H1 (cell line): ENCODE results near the gene TET2. TPM values are rescaled to one million over a fixed set of nuclear protein-coding genes. Genes with fewer than 3 reads are reported as not detected.

Source experiments
- CTCF ChIA-PET: fragments of 300-600 bp; sonication (Branson Sonifier 250); formaldehyde crosslinking; loops from one replicate; lab custom pipeline; 2021; ENCODE audit not compliant: partially characterized antibody; lab: Charles Lee
- POLR2A ChIA-PET: fragments of 300-600 bp; sonication (Branson Sonifier 250); formaldehyde crosslinking; loops from one replicate; lab custom pipeline; 2021; ENCODE audit warnings: inconsistent platforms; ENCODE audit not compliant: partially characterized antibody; lab: Charles Lee
- DNase-seq, 2 experiments: peaks; one replicate each; pipeline versions ENCODE4 v3.0.0 to v3.0.0-alpha.2; 2010 to 2022; ENCODE audit warnings: low spot score in 2 of 2, low read depth in 1 of 2, mixed read lengths in 1 of 2
- FAIRE-seq: peaks from 2 replicates; lab custom pipeline; 2011; peaks lifted over from hg19 to GRCh38; lab: Jason Lieb, UNC
- H2AFZ ChIP-seq: 2 replicates; pipeline ENCODE4 v1.8.1; 2012; ENCODE audit warnings: low read length, inconsistent platforms
- H2AK5ac ChIP-seq: 2 replicates; pipeline ENCODE4 v1.6.1; 2013; ENCODE audit warnings: low read depth, low read length
- H2BK120ac ChIP-seq: replicated peaks from 2 replicates; pipeline ENCODE3; 2013; ENCODE audit warnings: low read depth, low read length, inconsistent platforms
- H2BK12ac ChIP-seq: 2 replicates; pipeline ENCODE4 v1.6.1; 2013; ENCODE audit warnings: low read depth, low read length
- H2BK15ac ChIP-seq: 2 replicates; pipeline ENCODE4 v1.6.1; 2013; ENCODE audit warnings: low read length
- H2BK20ac ChIP-seq: 2 replicates; pipeline ENCODE4 v1.6.1; 2013; ENCODE audit warnings: low read length
- H2BK5ac ChIP-seq: 2 replicates; pipeline ENCODE4 v1.6.1; 2013; ENCODE audit warnings: low read depth, low read length
- H3K14ac ChIP-seq: 2 replicates; pipeline ENCODE4 v1.6.1; 2013; ENCODE audit warnings: inconsistent platforms; ENCODE audit not compliant: insufficient read length
- H3K18ac ChIP-seq: 2 replicates; pipeline ENCODE4 v1.6.1; 2013; ENCODE audit warnings: low read length; ENCODE audit errors: extremely low read depth
- H3K23ac ChIP-seq: 2 replicates; pipeline ENCODE4 v1.6.1; 2013; ENCODE audit warnings: inconsistent platforms; ENCODE audit not compliant: insufficient read length
- H3K23me2 ChIP-seq: 2 replicates; pipeline ENCODE4 v1.6.1; 2013; ENCODE audit warnings: low read depth, low read length
- H3K27ac ChIP-seq: 2 replicates; pipeline ENCODE4 v1.6.1; 2011; ENCODE audit warnings: low read depth, low read length, inconsistent platforms
- H3K27me3 ChIP-seq, 4 experiments: replicated peaks in 1 of 4; 1 replicate in 1 of 4; 2 replicates in 3 of 4; pipeline versions ENCODE4 v1.6.1 to v1.8.1; 2011 to 2013; ENCODE audit warnings: low read length in 3 of 4, mild to moderate bottlenecking in 3 of 4, inconsistent platforms in 2 of 4, mixed read lengths in 2 of 4, moderate library complexity in 1 of 4; ENCODE audit not compliant: control insufficient read depth in 3 of 4, insufficient read depth in 3 of 4; ENCODE audit errors: extremely low read depth in 1 of 4
- H3K36me3 ChIP-seq, 4 experiments: 2 replicates each; pipeline versions ENCODE4 v1.6.1 to v1.8.1; 2011 to 2013; ENCODE audit warnings: mild to moderate bottlenecking in 4 of 4, low read length in 3 of 4, moderate library complexity in 2 of 4, control low read depth in 1 of 4, inconsistent platforms in 1 of 4; ENCODE audit not compliant: insufficient read depth in 4 of 4, control insufficient read depth in 2 of 4
- H3K4ac ChIP-seq: replicated peaks from 2 replicates; pipeline ENCODE3; 2013; ENCODE audit warnings: low read length, low read depth, mixed read lengths, inconsistent platforms; ENCODE audit not compliant: insufficient read length
- H3K4me1 ChIP-seq, 4 experiments: replicated peaks in 1 of 4; 1 replicate in 1 of 4; 2 replicates in 3 of 4; pipeline versions ENCODE4 v1.6.1 to v1.8.1; 2011 to 2013; ENCODE audit warnings: low read length in 3 of 4, inconsistent platforms in 2 of 4, mixed read lengths in 1 of 4; ENCODE audit not compliant: insufficient read depth in 4 of 4, control insufficient read depth in 3 of 4
- H3K4me2 ChIP-seq, 2 experiments: 2 replicates each; pipeline versions ENCODE4 v1.6.1 to v1.8.1; 2011 to 2013; ENCODE audit warnings: low read depth in 2 of 2, low read length in 2 of 2, control low read depth in 1 of 2, inconsistent platforms in 1 of 2, mild to moderate bottlenecking in 1 of 2; ENCODE audit not compliant: insufficient read depth in 1 of 2
- H3K4me3 ChIP-seq, 4 experiments: fragments of 200-600, 300-600 bp in 1 of 4; sonication (generic), shearing (Covaris generic), sonication (Bioruptor Twin) in 1 of 4; 2 replicates each; pipeline versions ENCODE4 v1.5.1 to v1.8.1; 2011 to 2016; ENCODE audit warnings: low read length in 4 of 4, low read depth in 3 of 4, control low read depth in 2 of 4, inconsistent platforms in 2 of 4, mild to moderate bottlenecking in 2 of 4, mixed read lengths in 1 of 4, moderate library complexity in 1 of 4; ENCODE audit not compliant: insufficient read depth in 2 of 4; ENCODE audit errors: extremely low read depth in 1 of 4
- H3K56ac ChIP-seq: replicated peaks from 2 replicates; pipeline ENCODE3; 2013; ENCODE audit warnings: low read depth, mild to moderate bottlenecking, mixed read lengths, low read length, inconsistent platforms; ENCODE audit not compliant: insufficient read length
- H3K79me1 ChIP-seq: 2 replicates; pipeline ENCODE4 v1.6.1; 2013; ENCODE audit warnings: low read depth, low read length, control low read depth
- H3K79me2 ChIP-seq, 2 experiments: 2 replicates each; pipeline versions ENCODE4 v1.6.1 to v1.8.1; 2012 to 2013; ENCODE audit warnings: low read length in 2 of 2, mild to moderate bottlenecking in 2 of 2, inconsistent platforms in 1 of 2; ENCODE audit not compliant: insufficient read depth in 2 of 2, control insufficient read depth in 1 of 2
- H3K9ac ChIP-seq, 4 experiments: replicated peaks in 1 of 4; 1 replicate in 1 of 4; 2 replicates in 3 of 4; pipeline versions ENCODE4 v1.6.1 to v1.8.1; 2011 to 2013; ENCODE audit warnings: low read depth in 3 of 4, low read length in 3 of 4, control low read depth in 2 of 4, mild to moderate bottlenecking in 2 of 4, moderate library complexity in 2 of 4, inconsistent platforms in 1 of 4; ENCODE audit errors: extremely low read depth in 1 of 4
- H3K9me3 ChIP-seq, 2 experiments: 2 replicates each; pipeline versions ENCODE4 v1.6.1 to v1.8.1; 2012 to 2013; ENCODE audit warnings: mild to moderate bottlenecking in 2 of 2, moderate library complexity in 2 of 2, control low read depth in 1 of 2, inconsistent platforms in 1 of 2, low read depth in 1 of 2, low read length in 1 of 2, mixed read lengths in 1 of 2; ENCODE audit not compliant: insufficient read depth in 2 of 2
- H4K20me1 ChIP-seq, 2 experiments: replicated peaks in 1 of 2; 2 replicates each; pipeline versions ENCODE3 to v1.8.1; 2011 to 2013; ENCODE audit warnings: inconsistent platforms in 2 of 2, low read length in 2 of 2, mild to moderate bottlenecking in 1 of 2; ENCODE audit not compliant: insufficient read depth in 2 of 2, control insufficient read depth in 1 of 2
- H4K5ac ChIP-seq: 2 replicates; pipeline ENCODE4 v1.6.1; 2013; ENCODE audit warnings: low read length, low read depth, mixed read lengths, inconsistent platforms; ENCODE audit not compliant: insufficient read length
- H4K8ac ChIP-seq: 2 replicates; pipeline ENCODE4 v1.8.0; 2013; ENCODE audit warnings: mild to moderate bottlenecking, moderate library complexity, low read length, inconsistent platforms; ENCODE audit not compliant: insufficient read depth; ENCODE audit errors: extremely low read depth
- H4K91ac ChIP-seq: replicated peaks from 2 replicates; pipeline ENCODE3; 2013; ENCODE audit warnings: low read length, mixed read lengths, inconsistent platforms; ENCODE audit not compliant: insufficient read length
- BCL11A ChIP-seq, 2 experiments: IDR thresholded peaks; one replicate each; pipeline ENCODE4 v1.6.1; 2011; ENCODE audit warnings: low read depth in 2 of 2, low read length in 2 of 2, mild to moderate bottlenecking in 2 of 2
- EGR1 ChIP-seq: IDR thresholded peaks from 2 replicates; pipeline ENCODE4 v1.6.1; 2011; ENCODE audit warnings: low read depth, low read length, borderline replicate concordance
- FOSL1 ChIP-seq: IDR thresholded peaks from 2 replicates; pipeline ENCODE4 v1.6.1; 2011; ENCODE audit warnings: mild to moderate bottlenecking, low read depth, low read length, moderate library complexity; ENCODE audit not compliant: insufficient read depth
- GTF2F1 ChIP-seq: IDR thresholded peaks from 2 replicates; pipeline ENCODE4 v1.6.1; 2012; ENCODE audit warnings: low read depth, low read length, improper control_type of control experiment, borderline replicate concordance
- KDM4A ChIP-seq: IDR thresholded peaks from one replicate; pipeline ENCODE4 v1.7.1; 2012; ENCODE audit warnings: low read depth, mild to moderate bottlenecking, moderate library complexity, low read length, inconsistent platforms; ENCODE audit not compliant: severe bottlenecking
- NANOG ChIP-seq: IDR thresholded peaks from 2 replicates; pipeline ENCODE4 v1.6.1; 2011; ENCODE audit warnings: low read length, low read depth, mild to moderate bottlenecking, inconsistent platforms; ENCODE audit not compliant: insufficient read depth, poor library complexity, severe bottlenecking
- POLR2A ChIP-seq, 2 experiments: IDR thresholded peaks; 1 replicate in 1 of 2; 2 replicates in 1 of 2; pipeline ENCODE4 v1.6.1; 2011; ENCODE audit warnings: low read depth in 2 of 2, low read length in 2 of 2, mild to moderate bottlenecking in 2 of 2; ENCODE audit errors: control extremely low read depth in 1 of 2
- POU5F1 ChIP-seq: IDR thresholded peaks from 2 replicates; pipeline ENCODE4 v1.6.1; 2011; ENCODE audit warnings: low read depth, mild to moderate bottlenecking, low read length, moderate library complexity
- SP4 ChIP-seq: IDR thresholded peaks from 2 replicates; pipeline ENCODE4 v1.6.1; 2012; ENCODE audit warnings: low read length, inconsistent platforms
- TEAD4 ChIP-seq: IDR thresholded peaks from 2 replicates; pipeline ENCODE4 v1.6.1; 2012; ENCODE audit warnings: low read depth, low read length, inconsistent platforms, mixed read lengths
- ZNF274 ChIP-seq: IDR thresholded peaks from 2 replicates; pipeline ENCODE4 v1.7.0; 2012; ENCODE audit warnings: low read length, borderline replicate concordance; ENCODE audit errors: extremely low read depth
- WGBS, 2 experiments: shearing (Covaris generic) in 1 of 2; methylation state at CpG; one replicate each; pipeline versions ENCODE4 v1.1.6 to v1.1.7; 2013 to 2015; ENCODE audit warnings: low lambda C conversion rate in 2 of 2, mixed read lengths in 2 of 2, inconsistent platforms in 1 of 2, low coverage in 1 of 2, missing lambda C conversion rate in 1 of 2; ENCODE audit not compliant: insufficient replicate concordance in 2 of 2, insufficient coverage in 1 of 2, insufficient read length in 1 of 2; ENCODE audit errors: extremely low coverage in 1 of 2, missing lambda C conversion rate in 1 of 2; 5-methylcytosine and 5-hydroxymethylcytosine counted together
- polyA plus RNA-seq, 7 experiments: library from polyadenylated mRNA; depleted of rRNA in 3 of 7; stranded (reverse) in 5 of 7; unstranded in 2 of 7; fragments of >200 nt in 5 of 7; fragments of 200-250 nt in 2 of 7; gene quantifications; 1 replicate in 5 of 7; 2 replicates in 1 of 7; 4 replicates in 1 of 7; pipeline versions ENCODE4 v1.2.1 to v1.2.3, GENCODE V29; 2011 to 2013; ENCODE audit warnings: missing spikeins in 2 of 7, mixed read lengths in 2 of 7
- total RNA-seq: library from RNA; stranded (reverse); fragmentation: NEBNext Ultra II Directional; extraction: Animal tissue kit (Norgen Biotek cat#: 25700); gene quantifications from 2 replicates; pipeline ENCODE4 v1.2.1, GENCODE V29; 2021
- TF ChIP-seq, protein P1 (sequence below), 3 experiments: IDR thresholded peaks; 1 replicate in 2 of 3; 2 replicates in 1 of 3; pipeline versions ENCODE4 v1.5.1 to v1.6.1; 2011; ENCODE audit warnings: low read length in 3 of 3, mild to moderate bottlenecking in 3 of 3, inconsistent platforms in 2 of 3, low read depth in 1 of 3, moderate library complexity in 1 of 3; ENCODE audit not compliant: insufficient read depth in 1 of 3; ENCODE audit errors: control extremely low read depth in 1 of 3

TET2 gene
- total and polyA plus RNA-seq, 2 of the 8 experiments (the other 6 are each of a cell fraction or from before 2014, with no cell fraction given) = 1.0 to 2.6 TPM

DNA sequence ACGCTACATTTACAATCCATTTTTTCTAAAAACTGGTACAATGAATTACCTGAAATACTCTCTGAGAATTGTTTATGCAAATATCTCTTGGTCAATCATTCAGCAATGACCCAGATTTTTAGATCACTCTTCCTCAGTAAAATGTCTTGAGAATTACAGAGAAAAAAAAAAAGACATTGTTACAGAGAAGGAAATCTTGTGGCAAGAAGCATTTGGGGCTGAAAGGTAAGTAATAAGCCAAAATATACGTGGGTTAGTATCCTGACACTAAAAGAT lies 19.6 kb upstream of the TET2 start:
- Histone ChIP-seq H3K4me2 (no peak overlapping the region), H3K9ac (no peak overlapping the region), H2BK20ac (no peak overlapping the region), H4K5ac (no peak overlapping the region), H2AK5ac (no peak overlapping the region), H2BK5ac (no peak overlapping the region), H3K23ac (no peak overlapping the region), H3K36me3 (no peaks in the 10 kb centered on the region), H3K23me2 (no peaks in the 10 kb centered on the region), H2AFZ (no peak overlapping the region), H4K20me1 (no peaks in the 10 kb centered on the region), H2BK12ac (no peak overlapping the region), H3K4ac (no peak overlapping the region), H3K27me3 (no peaks in the 10 kb centered on the region), H3K14ac (no peak overlapping the region), H3K56ac (no peak overlapping the region), H2BK120ac (no peak overlapping the region), H3K9me3 (no peaks in the 10 kb centered on the region), H3K27ac (no peak overlapping the region), H3K4me3 (no peak overlapping the region), H2BK15ac (no peak overlapping the region), H3K79me1 (no peaks in the 10 kb centered on the region), H4K91ac (no peak overlapping the region), H3K79me2 (no peaks in the 10 kb centered on the region), H3K18ac (no peak overlapping the region), H4K8ac (no peak overlapping the region), H3K4me1 (no peaks in the 10 kb centered on the region)
- DNase-seq (no peak), FAIRE-seq (no peak)
- TF ChIP-seq TEAD4 = no peak
- no peak for TF ChIP-seq SP4
- no peak for TF ChIP-seq POU5F1
- no peak for TF ChIP-seq GTF2F1
- no peak for TF ChIP-seq KDM4A
- TF ChIP-seq NANOG = no peak
- TF ChIP-seq POLR2A (IDR thresholded peaks at IDR 0.05; ENCODE audit: control extremely low read depth in 1 of 2, low read depth in 2 of 2, low read length in 2 of 2) = no peak
- no peak for TF ChIP-seq EGR1
- TF ChIP-seq ZNF274 = no peak
- TF ChIP-seq BCL11A (IDR thresholded peaks at IDR 0.05; ENCODE audit: low read depth in 2 of 2, low read length in 2 of 2) = no peak
- no peak for TF ChIP-seq FOSL1
- TF ChIP-seq, protein P1, sequence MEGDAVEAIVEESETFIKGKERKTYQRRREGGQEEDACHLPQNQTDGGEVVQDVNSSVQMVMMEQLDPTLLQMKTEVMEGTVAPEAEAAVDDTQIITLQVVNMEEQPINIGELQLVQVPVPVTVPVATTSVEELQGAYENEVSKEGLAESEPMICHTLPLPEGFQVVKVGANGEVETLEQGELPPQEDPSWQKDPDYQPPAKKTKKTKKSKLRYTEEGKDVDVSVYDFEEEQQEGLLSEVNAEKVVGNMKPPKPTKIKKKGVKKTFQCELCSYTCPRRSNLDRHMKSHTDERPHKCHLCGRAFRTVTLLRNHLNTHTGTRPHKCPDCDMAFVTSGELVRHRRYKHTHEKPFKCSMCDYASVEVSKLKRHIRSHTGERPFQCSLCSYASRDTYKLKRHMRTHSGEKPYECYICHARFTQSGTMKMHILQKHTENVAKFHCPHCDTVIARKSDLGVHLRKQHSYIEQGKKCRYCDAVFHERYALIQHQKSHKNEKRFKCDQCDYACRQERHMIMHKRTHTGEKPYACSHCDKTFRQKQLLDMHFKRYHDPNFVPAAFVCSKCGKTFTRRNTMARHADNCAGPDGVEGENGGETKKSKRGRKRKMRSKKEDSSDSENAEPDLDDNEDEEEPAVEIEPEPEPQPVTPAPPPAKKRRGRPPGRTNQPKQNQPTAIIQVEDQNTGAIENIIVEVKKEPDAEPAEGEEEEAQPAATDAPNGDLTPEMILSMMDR (IDR thresholded peaks at IDR 0.05; ENCODE audit: control extremely low read depth in 1 of 3, insufficient read depth in 1 of 3, low read depth in 1 of 3, low read length in 3 of 3) = no peak
- WGBS, 2 experiments = 89% methylated on average over 2 of the region's 2 CpGs; no CpG with 5 or more reads in 1 of the 2 experiments
- POLR2A ChIA-PET = no interaction called here
- CTCF ChIA-PET = interaction anchor here (0.6 to 2.7 kb wide), 3 partner anchors 13 to 223 kb away, joined by 3 to 11 read pairs (median 5); no protein-coding TSS in a partner anchor
